CD4-positive, CD25-positive, alpha-beta regulatory T cell (primary cell): ENCODE measurements around the gene XIAP. TPM values are rescaled to one million over a fixed set of nuclear protein-coding genes. Genes with fewer than 3 reads are reported as not detected.
"Not testable (repeated sequence)": the region's sequence is repeated elsewhere in the genome, so short reads cannot be mapped to it uniquely, and the experiment has no call there.

Source experiments
- ATAC-seq, 2 donors: fragments of 150-1000 bp; cut with Tn5 transposase; one replicate each; pipeline ENCODE4 v1.10.0; 2021; ENCODE audit warnings: low read depth in 2 of 2, moderate number of reproducible peaks in 2 of 2, moderate library complexity in 1 of 2
- DNase-seq, 3 donors: peaks; one replicate each; pipeline versions ENCODE4 v3.0.0 to v3.0.0-alpha.2; 2012 to 2022; ENCODE audit warnings: mixed read lengths in 1 of 3
- H3K27ac ChIP-seq: one replicate; pipeline ENCODE4 v1.7.0; 2013; ENCODE audit warnings: mild to moderate bottlenecking, low read length; ENCODE audit not compliant: insufficient read depth, poor library complexity, severe bottlenecking
- H3K27me3 ChIP-seq: one replicate; pipeline ENCODE4 v1.7.0; 2013; ENCODE audit warnings: low read length; ENCODE audit not compliant: control insufficient read depth, insufficient read depth
- H3K36me3 ChIP-seq: one replicate; pipeline ENCODE4 v1.7.0; 2013; ENCODE audit warnings: mild to moderate bottlenecking, low read length, moderate library complexity; ENCODE audit not compliant: control insufficient read depth, insufficient read depth
- H3K4me1 ChIP-seq: 2 replicates; pipeline ENCODE4 v1.7.0; 2013; ENCODE audit warnings: mild to moderate bottlenecking, low read length; ENCODE audit not compliant: insufficient read depth, control insufficient read depth, poor library complexity, severe bottlenecking
- H3K4me3 ChIP-seq: one replicate; pipeline ENCODE4 v1.7.0; 2013; ENCODE audit warnings: low read depth, mild to moderate bottlenecking, low read length, moderate library complexity
- H3K9me3 ChIP-seq, 2 experiments: 1 replicate in 1 of 2; 2 replicates in 1 of 2; pipeline ENCODE4 v1.7.0; 2013; ENCODE audit warnings: low read length in 2 of 2, mild to moderate bottlenecking in 1 of 2, moderate library complexity in 1 of 2; ENCODE audit not compliant: control insufficient read depth in 2 of 2
- H3K27ac Mint-ChIP-seq, 3 donors: one replicate each; pipeline ENCODE4 v1.8.0; 2020 to 2022; ENCODE audit warnings: mild to moderate bottlenecking in 3 of 3, mixed read lengths in 3 of 3, moderate library complexity in 2 of 3
- H3K27me3 Mint-ChIP-seq: one replicate; pipeline ENCODE4 v1.8.0; 2022; ENCODE audit warnings: mild to moderate bottlenecking, mixed read lengths
- H3K36me3 Mint-ChIP-seq: one replicate; pipeline ENCODE4 v1.8.0; 2020; ENCODE audit warnings: mixed read lengths
- H3K4me1 Mint-ChIP-seq, 4 donors: one replicate each; pipeline ENCODE4 v1.8.0; 2020 to 2022; ENCODE audit warnings: mixed read lengths in 4 of 4, mild to moderate bottlenecking in 1 of 4
- H3K4me3 Mint-ChIP-seq, 4 donors: one replicate each; pipeline ENCODE4 v1.8.0; 2020 to 2022; ENCODE audit warnings: mild to moderate bottlenecking in 4 of 4, mixed read lengths in 4 of 4, moderate library complexity in 3 of 4
- H3K9me3 Mint-ChIP-seq, 7 donors: one replicate each; pipeline ENCODE4 v1.8.0; 2020 to 2022; ENCODE audit warnings: mixed read lengths in 7 of 7, mild to moderate bottlenecking in 3 of 7, moderate library complexity in 2 of 7
- polyA plus RNA-seq, 4 donors: library from polyadenylated mRNA; unstranded; fragments of 300-500 nt; fragmentation: Illumina TruSeq; gene quantifications; one replicate each; pipeline ENCODE4 v1.2.3, GENCODE V29; 2021
- total RNA-seq: library from RNA; stranded (reverse); gene quantifications from one replicate; pipeline ENCODE4 v1.2.3, GENCODE V29; 2022

The XIAP gene
- total and polyA plus RNA-seq, 5 donors from 2014 or later = 7.7 to 35.5 (median 8.0) TPM

- Mint-ChIP-seq H3K36me3 (no peaks in the 10 kb centered on the region), H3K4me3 (peak overlapping the region in 1 of 4 donors; percentile 48), H3K27me3 (no peaks in the 10 kb centered on the region), H3K27ac (peak overlapping the region in 1 of 3 donors; percentile 51), H3K4me1 (peaks cover 16 to 43% (median 19%) of the 10 kb centered on the region in 4 donors), H3K9me3 (no peaks in the 10 kb centered on the region)
- Histone ChIP-seq H3K27ac (no peak overlapping the region), H3K4me3 (no peak overlapping the region), H3K9me3 (no peaks in the 10 kb centered on the region), H3K27me3 (no peaks in the 10 kb centered on the region), H3K36me3 (no peaks in the 10 kb centered on the region), H3K4me1 (peaks cover 11% of the 10 kb centered on the region)
- DNase-seq (no peak), ATAC-seq (no peak)
Measured at GRCh38 chrX:123876844-123877243, 17.0 kb downstream of the XIAP start.

DNA sequence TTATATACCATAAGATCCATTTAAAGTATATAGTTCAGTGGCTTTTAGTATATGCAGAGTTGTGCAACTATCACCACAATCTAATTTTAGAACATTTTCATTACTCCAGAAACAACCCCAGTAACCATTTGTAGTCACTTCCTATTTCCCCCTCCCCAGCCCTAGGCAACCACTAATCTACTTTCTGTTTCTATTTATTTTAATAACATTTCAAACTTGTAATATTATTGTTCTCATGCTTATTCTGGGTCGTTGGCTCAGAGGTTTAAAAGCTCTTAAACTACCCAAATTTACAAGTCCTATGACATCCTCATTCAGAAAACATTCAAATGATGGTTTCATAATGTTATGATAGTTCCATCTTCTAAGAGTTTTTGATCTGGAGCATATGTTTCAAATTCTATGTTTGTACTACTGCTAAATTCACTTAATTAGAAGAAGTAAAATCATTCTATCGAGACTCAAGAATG, 18.4 kb downstream of the XIAP start:
- Histone ChIP-seq H3K27me3 (no peaks in the 10 kb centered on the region), H3K9me3 (no peaks in the 10 kb centered on the region), H3K27ac (peak overlapping the region; percentile 51), H3K4me1 (peaks cover 11% of the 10 kb centered on the region), H3K36me3 (no peaks in the 10 kb centered on the region), H3K4me3 (peak overlapping the region; percentile 69)
- H3K4me3 Mint-ChIP-seq = peak overlapping the region; percentile 60 to 74 (median 66)
- H3K27me3 Mint-ChIP-seq = no peaks in the 10 kb centered on the region
- H3K9me3 Mint-ChIP-seq = no peaks in the 10 kb centered on the region
- ATAC-seq (peak; percentile 39 to 40), DNase-seq (peak in 2 of 3 donors; percentile 26 to 49)
- H3K36me3 Mint-ChIP-seq = no peaks in the 10 kb centered on the region
- H3K4me1 Mint-ChIP-seq = peaks cover 15 to 39% (median 19%) of the 10 kb centered on the region in 4 donors
- peak overlapping the region; percentile 20 to 74 (median 59) for H3K27ac Mint-ChIP-seq

DNA sequence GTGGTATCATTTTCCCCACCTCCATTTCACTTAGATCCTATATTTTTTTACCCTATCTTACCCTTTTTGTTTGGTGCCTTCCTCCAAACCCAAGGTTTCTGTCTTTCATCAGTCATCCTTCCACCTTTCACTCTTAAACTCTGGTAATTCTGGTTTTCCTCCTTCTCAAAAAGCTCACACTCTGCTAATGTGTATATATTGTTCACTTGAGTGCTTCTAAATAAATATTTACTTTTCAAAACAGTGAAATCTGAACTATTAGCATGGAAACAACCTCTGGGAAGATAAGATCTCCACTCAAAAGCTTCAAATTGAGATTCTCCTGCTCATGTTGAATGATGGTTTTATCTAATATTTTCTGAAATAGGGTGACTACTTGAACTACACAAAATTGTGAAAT, 21.5 kb downstream of the XIAP start:
- Mint-ChIP-seq H3K27me3 (no peaks in the 10 kb centered on the region), H3K9me3 (no peaks in the 10 kb centered on the region), H3K36me3 (no peaks in the 10 kb centered on the region), H3K4me1 (peaks cover 16 to 36% (median 24%) of the 10 kb centered on the region in 4 donors), H3K4me3 (no peak overlapping the region), H3K27ac (peak overlapping the region in 1 of 3 donors; percentile 7)
- no peaks in the 10 kb centered on the region for H3K9me3 ChIP-seq
- no peaks in the 10 kb centered on the region for H3K27me3 ChIP-seq
- H3K27ac ChIP-seq = no peak overlapping the region
- H3K4me1 ChIP-seq = peaks cover 11% of the 10 kb centered on the region
- ATAC-seq = no peak
- H3K4me3 ChIP-seq = no peak overlapping the region
- DNase-seq = no peak
- peaks cover 8% of the 10 kb centered on the region for H3K36me3 ChIP-seq

GRCh38 chrX:123882391-123882790, 22.5 kb downstream of the XIAP start:
- peaks cover 11% of the 10 kb centered on the region for H3K4me1 ChIP-seq
- peaks cover 11% of the 10 kb centered on the region for H3K36me3 ChIP-seq
- ATAC-seq (no peak), DNase-seq (no peak)
- no peaks in the 10 kb centered on the region for H3K9me3 Mint-ChIP-seq
- H3K4me3 ChIP-seq = no peak overlapping the region
- H3K4me3 Mint-ChIP-seq = no peak overlapping the region
- H3K27me3 Mint-ChIP-seq = no peaks in the 10 kb centered on the region
- H3K27ac Mint-ChIP-seq = peak overlapping the region in 1 of 3 donors; percentile 66
- H3K9me3 ChIP-seq = no peaks in the 10 kb centered on the region
- H3K36me3 Mint-ChIP-seq = no peaks in the 10 kb centered on the region
- no peak overlapping the region for H3K27ac ChIP-seq
- H3K27me3 ChIP-seq = no peaks in the 10 kb centered on the region
- peaks cover 14 to 28% (median 24%) of the 10 kb centered on the region in 4 donors for H3K4me1 Mint-ChIP-seq

- peaks cover 10 to 15% (median 13%) of the 10 kb centered on the region in 4 donors for H3K4me1 Mint-ChIP-seq
- ATAC-seq (peak in 1 of 2 donors; percentile 53), DNase-seq (peak; percentile 3 to 70 (median 56))
- no peak overlapping the region for H3K4me3 ChIP-seq
- no peaks in the 10 kb centered on the region for H3K36me3 Mint-ChIP-seq
- no peaks in the 10 kb centered on the region for H3K27me3 Mint-ChIP-seq
- H3K4me1 ChIP-seq = peaks cover 3% of the 10 kb centered on the region
- H3K4me3 Mint-ChIP-seq = no peak overlapping the region
- H3K36me3 ChIP-seq = peaks cover 16% of the 10 kb centered on the region
- no peak overlapping the region for H3K27ac ChIP-seq
- H3K9me3 Mint-ChIP-seq = no peaks in the 10 kb centered on the region
- H3K9me3 ChIP-seq = no peaks in the 10 kb centered on the region
- no peak overlapping the region for H3K27ac Mint-ChIP-seq
- no peaks in the 10 kb centered on the region for H3K27me3 ChIP-seq
Measured at GRCh38 chrX:123884809-123885408, 25.1 kb downstream of the XIAP start.

GRCh38 chrX:123899701-123900100, 39.8 kb downstream of the XIAP start:
- Mint-ChIP-seq H3K27ac (peak overlapping the region in 1 of 3 donors; percentile 38), H3K36me3 (peaks cover 11% of the 10 kb centered on the region)
- no peak for DNase-seq

DNA sequence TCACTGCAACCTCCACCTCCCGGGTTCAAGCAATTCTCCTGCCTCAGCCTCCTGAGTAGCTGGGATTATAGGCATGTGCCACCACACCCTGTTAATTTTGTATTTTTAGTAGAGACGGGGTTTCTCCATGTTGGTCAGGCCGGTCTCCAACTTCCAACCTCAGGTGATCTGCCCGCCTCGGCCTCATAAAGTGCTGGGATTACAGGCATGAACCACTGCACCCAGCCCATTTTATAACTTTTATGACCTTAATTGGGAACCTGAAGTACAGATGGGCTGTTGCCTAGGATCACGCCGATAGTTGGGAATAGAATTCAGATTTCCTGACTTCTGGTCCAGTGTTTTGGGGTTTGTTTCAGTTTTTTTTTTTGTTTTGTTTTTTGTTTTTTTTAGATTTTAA, 43.4 kb downstream of the XIAP start:
- H3K9me3 ChIP-seq, H3K4me3 Mint-ChIP-seq, H3K4me3 ChIP-seq, H3K4me1 ChIP-seq, ATAC-seq, H3K27me3 ChIP-seq, H3K27ac ChIP-seq, DNase-seq, H3K9me3 Mint-ChIP-seq, H3K27me3 Mint-ChIP-seq, H3K27ac Mint-ChIP-seq: not testable (repeated sequence)
- peaks cover 6 to 17% (median 8%) of the 10 kb centered on the region in 4 donors for H3K4me1 Mint-ChIP-seq
- H3K36me3 ChIP-seq = peaks cover 16% of the 10 kb centered on the region
- H3K36me3 Mint-ChIP-seq = peaks cover 12% of the 10 kb centered on the region

More at GRCh38 chrX:123899701-123900100, 39.8 kb downstream of the XIAP start:
- Histone ChIP-seq H3K4me1 (no peaks in the 10 kb centered on the region), H3K27ac (no peak overlapping the region), H3K4me3 (no peak overlapping the region), H3K27me3 (no peaks in the 10 kb centered on the region), H3K9me3 (no peaks in the 10 kb centered on the region), H3K36me3 (peaks cover 17% of the 10 kb centered on the region)
- no peak overlapping the region for H3K4me3 Mint-ChIP-seq
- no peaks in the 10 kb centered on the region for H3K27me3 Mint-ChIP-seq
- H3K9me3 Mint-ChIP-seq = no peaks in the 10 kb centered on the region
- no peak for ATAC-seq
- peaks cover 0 to 2% (median 0%) of the 10 kb centered on the region in 4 donors for H3K4me1 Mint-ChIP-seq

GRCh38 chrX:123905332-123905731, 45.5 kb downstream of the XIAP start:
- H3K27me3 Mint-ChIP-seq = no peaks in the 10 kb centered on the region
- ATAC-seq = no peak
- Histone ChIP-seq H3K4me3 (no peak overlapping the region), H3K27ac (no peak overlapping the region), H3K27me3 (no peaks in the 10 kb centered on the region), H3K36me3 (peaks cover 12% of the 10 kb centered on the region), H3K9me3 (no peaks in the 10 kb centered on the region), H3K4me1 (no peaks in the 10 kb centered on the region)
- no peak for DNase-seq
- H3K4me3 Mint-ChIP-seq = no peak overlapping the region
- no peaks in the 10 kb centered on the region for H3K9me3 Mint-ChIP-seq
- peaks cover 12% of the 10 kb centered on the region for H3K36me3 Mint-ChIP-seq
- H3K4me1 Mint-ChIP-seq = peaks cover 6 to 17% (median 8%) of the 10 kb centered on the region in 4 donors
- H3K27ac Mint-ChIP-seq = peak overlapping the region; percentile 30 to 82 (median 38)
